Measurements from ENCODE around the gene CD8B2. TPM values are rescaled to one million over a fixed set of nuclear protein-coding genes. Genes with fewer than 3 reads are reported as not detected.
A peak's percentile ranks its signal among the peaks of the same experiment; 100 is the strongest.
"Not testable (repeated sequence)": the region's sequence is repeated elsewhere in the genome, so short reads cannot be mapped to it uniquely, and the experiment has no call there.

Gene CD8B2
- total RNA-seq, result not detected in 2 replicates

DNA sequence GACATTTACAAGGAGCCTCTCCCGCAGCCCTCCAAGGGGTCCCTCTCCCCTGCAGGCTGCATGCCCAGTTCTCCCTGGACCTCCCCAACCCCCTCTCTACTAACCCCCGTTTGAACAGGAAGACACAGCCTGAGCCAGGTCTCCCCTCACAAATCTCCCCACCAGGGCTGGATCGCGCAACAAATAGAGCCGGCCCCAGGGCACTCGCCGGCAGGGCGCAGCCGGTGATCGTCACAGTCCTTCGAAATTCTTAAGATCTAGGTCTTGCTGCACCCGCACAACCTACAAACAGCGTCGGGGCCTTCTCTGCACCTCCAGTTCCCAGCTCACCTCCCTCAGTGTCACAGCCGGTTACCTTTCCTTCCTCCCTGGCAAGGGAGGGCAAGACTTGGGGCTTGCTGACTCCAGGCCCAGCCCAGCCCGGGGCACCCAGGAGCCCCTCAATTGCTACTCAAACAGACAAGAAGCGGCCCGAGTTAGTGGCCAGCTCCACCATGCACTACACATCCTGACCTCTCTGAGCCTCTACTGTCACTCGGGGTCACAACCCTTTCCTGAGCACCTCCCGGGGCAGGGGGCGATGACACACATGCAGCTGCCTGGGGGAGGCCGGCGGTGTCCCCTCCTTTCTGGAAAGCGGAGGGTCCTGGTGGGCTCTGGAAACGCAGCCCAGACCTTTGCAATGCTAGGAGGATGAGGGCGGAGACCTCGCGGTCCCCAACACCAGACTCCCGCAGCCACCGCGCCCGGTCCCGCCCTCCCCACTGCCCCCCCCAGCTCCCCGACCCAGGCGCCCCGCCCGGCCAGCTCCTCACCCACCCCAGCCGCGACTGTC is at the start of gene CD8B2:
TSS of gene CD8B2 (plus strand) at position 814 of the 835 bp plus-strand sequence. CDS start 63 bp downstream, outside the sequence.
- DNase-seq (ENCODE audit: low read depth), result not testable (repeated sequence)

- DNase-seq (ENCODE audit: low read depth), result not testable (repeated sequence)
Observed at GRCh38 chr2:106461882-106462281, 25.3 kb upstream of the CD8B2 start.

DNA sequence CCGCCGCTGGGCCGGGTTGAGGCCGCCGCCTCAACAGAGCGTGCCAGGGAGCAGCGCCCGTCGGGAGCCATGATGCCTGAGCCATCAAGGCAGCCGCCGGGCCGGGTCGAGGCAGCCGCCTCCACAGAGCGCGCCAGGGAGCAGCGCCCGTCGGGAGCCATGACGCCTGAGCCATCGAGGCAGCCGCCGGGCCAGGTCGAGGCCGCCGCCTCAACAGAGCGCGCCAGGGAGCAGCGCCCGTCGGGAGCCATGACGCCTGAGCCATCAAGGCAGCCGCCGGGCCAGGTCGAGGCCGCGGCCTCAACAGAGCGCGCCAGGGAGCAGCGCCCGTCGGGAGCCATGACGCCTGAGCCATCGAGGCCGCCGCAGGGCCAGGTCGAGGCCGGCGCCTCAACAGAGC is 19.6 kb upstream of the CD8B2 start:
- DNase-seq (ENCODE audit: low read depth), result not testable (repeated sequence)

GRCh38 chr2:106468107-106468506 is 19.1 kb upstream of the CD8B2 start, which contains the start of gene RGPD3:
RGPD3 (minus strand) TSS chr2:106468413; CDS start chr2:106468288, 125 bp downstream.
- not testable (repeated sequence) for DNase-seq (ENCODE audit: low read depth)

DNA sequence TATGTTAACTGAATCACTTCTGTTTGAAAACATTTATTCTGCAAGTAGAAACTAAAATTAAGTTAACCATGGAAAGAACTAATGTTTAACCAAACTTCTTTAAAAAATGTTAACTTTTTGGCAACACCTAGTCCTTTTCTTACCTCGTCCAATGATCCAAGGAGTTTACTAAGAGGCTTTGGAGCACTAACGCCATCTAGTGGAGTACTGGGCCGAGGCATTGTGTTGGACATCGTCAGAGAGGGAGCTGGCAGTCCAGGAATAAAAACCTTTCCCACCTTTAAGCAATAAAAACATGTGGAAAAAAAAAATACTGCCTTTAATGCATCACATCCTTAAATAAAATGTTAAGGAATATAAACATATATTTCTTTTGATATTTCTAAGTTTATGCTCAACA is 16.5 kb upstream of the CD8B2 start:
- not testable (repeated sequence) for DNase-seq (ENCODE audit: low read depth)

DNA sequence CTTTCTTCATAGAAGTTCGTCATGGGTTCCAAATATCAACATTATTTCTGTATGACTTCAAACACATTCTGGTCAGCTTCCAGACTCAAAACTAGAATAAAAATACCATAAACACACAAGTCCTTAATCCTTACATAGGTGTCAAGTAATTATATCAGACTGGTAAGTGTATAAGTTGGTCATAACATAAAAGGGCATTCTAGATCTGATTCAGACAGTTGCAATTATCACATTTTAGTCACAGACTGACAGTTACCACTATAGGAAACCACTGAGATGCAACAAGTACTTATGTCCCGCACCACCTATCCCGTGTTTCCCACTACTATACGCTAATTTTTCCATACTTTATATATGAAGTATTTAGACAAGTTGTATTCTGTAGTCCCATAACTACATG is 9.5 kb upstream of the CD8B2 start:
- DNase-seq (ENCODE audit: low read depth), result not testable (repeated sequence)

- not testable (repeated sequence) for DNase-seq (ENCODE audit: low read depth)
Observed at GRCh38 chr2:106479563-106479962, 7.6 kb upstream of the CD8B2 start.

DNA sequence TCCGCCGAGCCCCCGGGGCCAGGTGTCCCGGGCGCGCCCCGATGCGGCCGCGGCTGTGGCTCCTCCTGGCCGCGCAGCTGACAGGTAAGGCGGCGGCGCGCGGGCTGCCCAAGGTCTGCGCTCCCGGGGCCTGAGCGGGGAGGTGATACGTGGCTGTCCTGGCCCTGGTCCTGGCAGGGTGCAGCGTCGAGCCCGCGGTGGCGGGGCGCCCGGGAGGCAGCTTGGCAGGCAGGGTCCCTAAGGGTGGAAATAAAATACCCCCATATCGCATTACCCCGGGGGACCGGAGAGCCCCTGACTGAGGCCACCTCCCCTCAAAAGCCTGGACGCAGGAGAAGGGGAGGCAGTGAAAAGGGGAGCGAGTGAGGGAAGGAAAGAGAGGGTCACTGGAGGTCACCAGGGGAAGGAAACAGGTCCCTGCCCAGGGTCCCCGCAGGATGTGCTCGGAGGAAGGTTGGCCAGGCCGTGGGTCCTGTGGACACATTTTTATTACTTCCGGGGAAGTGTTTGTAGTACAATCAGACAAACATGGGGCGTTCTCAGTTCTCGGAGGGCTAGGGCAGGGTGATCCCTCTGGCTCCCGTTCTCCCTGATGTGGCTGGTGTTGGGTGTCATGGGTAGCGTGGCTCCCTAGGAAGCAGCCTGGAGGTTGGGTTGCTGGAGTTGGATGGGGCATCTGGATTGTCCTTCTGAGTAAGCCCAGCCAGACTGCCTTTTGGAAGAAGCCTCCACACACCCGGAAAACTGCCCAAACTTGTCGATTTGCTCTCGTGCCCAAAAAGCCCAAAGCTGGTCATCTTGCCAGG is 425 bp downstream of the CD8B2 start:
- DNase-seq (ENCODE audit: low read depth), result not testable (repeated sequence)

- not testable (repeated sequence) for DNase-seq (ENCODE audit: low read depth)
Observed at GRCh38 chr2:106489701-106490100, 2.5 kb downstream of the CD8B2 start.

DNA sequence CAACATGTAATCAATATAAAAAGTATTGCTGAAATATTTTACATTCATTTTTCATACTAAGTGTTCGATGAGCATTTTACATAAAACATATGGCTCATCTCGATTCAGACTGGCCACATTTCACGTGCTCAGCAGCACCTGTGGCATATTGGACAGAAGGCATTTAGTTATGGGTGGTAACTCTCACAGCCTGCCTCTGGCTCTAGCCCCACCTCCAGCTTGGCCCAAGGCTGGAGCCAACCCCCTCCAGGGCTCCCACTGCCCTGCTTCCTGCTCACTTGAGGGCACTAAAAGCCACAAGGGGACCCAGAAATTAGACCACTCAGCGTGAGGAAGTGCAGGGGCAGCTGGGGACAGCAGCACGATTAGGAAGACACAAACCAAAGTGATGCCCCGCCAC is 5.2 kb downstream of the CD8B2 start:
- not testable (repeated sequence) for DNase-seq (ENCODE audit: low read depth)

GRCh38 chr2:106492913-106493312 is 5.7 kb downstream of the CD8B2 start:
- DNase-seq (ENCODE audit: low read depth), result not testable (repeated sequence)

DNA sequence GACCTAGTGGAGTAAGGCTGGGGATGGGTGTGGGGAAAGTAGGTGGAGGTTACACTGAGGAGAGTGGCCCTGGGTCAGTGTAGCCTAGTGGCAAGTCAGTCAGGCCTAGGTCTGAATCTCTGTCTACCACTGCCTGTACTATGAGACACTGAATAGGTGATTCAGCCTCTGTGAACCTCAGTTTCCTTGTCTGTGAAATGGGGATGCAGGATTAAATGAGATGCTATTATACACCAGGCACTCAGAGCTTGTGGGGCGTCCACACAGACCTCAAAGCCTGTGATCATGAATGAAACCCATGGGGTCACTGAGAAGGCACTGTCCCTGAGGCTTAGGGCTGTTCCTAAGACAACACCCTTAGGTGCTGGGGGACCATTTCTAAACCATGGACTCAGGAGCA is 11.4 kb downstream of the CD8B2 start:
- not testable (repeated sequence) for DNase-seq (ENCODE audit: low read depth)

DNA sequence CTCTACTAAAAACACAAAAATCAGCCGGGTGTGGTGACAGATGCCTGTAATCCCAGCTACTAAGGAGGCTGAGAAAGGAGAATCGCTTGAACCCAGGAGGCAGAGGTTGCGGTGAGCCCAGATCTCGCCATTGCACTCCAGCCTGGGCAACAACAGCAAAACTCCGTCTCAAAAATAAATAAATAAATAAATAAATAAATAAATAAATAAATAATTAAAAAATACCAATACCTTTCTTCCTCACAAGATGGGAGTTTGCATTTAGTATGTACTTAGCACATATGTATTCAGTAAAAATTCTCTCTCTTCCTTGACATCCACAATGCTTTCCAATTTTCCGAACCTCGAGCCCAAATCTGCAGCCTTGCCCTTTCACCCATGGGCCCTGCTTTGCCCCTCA is 13.2 kb downstream of the CD8B2 start:
- not testable (repeated sequence) for DNase-seq (ENCODE audit: low read depth)

GRCh38 chr2:106502351-106502750 is 15.2 kb downstream of the CD8B2 start:
- not testable (repeated sequence) for DNase-seq (ENCODE audit: low read depth)

- DNase-seq (ENCODE audit: low read depth), result not testable (repeated sequence)
Observed at GRCh38 chr2:106504192-106504591, 17.0 kb downstream of the CD8B2 start.

DNA sequence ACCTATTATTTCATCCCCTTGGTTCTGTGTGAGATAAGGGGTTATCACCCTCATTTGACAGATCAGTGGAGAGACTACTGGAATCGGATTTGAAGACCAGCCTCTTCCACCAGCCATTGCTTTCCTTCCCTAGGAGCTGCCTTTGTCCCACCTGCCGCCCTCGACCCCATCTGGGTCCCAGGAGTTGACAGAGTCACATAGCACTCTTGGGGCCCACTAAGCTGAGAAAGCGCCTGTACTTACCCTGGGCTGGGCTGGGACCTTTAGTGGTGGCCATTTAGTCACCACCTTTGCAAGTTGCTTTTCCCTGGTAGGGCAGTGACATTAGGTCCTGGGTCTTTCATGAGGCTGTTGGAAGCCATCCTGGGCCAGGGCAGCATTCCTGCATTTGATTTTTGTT is 17.6 kb downstream of the CD8B2 start:
- DNase-seq (ENCODE audit: low read depth), result not testable (repeated sequence)

- not testable (repeated sequence) for DNase-seq (ENCODE audit: low read depth)
Observed at GRCh38 chr2:106506002-106506687, 19.0 kb downstream of the CD8B2 start.

- not testable (repeated sequence) for DNase-seq (ENCODE audit: low read depth)
Observed at GRCh38 chr2:106508660-106509373, 21.7 kb downstream of the CD8B2 start.

- DNase-seq (ENCODE audit: low read depth), result not testable (repeated sequence)
Observed at GRCh38 chr2:106509374-106509770, 22.2 kb downstream of the CD8B2 start.

DNA sequence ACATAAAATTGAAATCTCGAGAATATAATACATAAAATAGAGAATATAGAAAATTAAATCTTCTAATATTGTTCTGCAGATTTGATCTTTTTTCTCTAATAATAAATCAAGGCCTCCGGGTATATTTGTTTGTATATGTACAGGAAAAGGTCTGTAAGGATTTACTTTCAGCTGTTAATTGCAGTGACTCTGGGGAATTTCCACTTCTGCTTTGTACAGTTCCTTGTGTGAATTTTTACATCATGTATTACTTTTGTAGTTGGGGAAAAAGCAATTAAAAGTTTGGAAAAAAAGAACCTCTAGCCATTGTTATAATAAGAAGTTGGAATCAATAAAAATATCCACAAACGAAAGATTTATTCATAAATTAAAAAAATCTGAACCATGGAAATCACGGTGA is 23.6 kb downstream of the CD8B2 start:
- not testable (repeated sequence) for DNase-seq (ENCODE audit: low read depth)

GRCh38 chr2:106511476-106511901 is 24.3 kb downstream of the CD8B2 start:
- DNase-seq (ENCODE audit: low read depth), result peak; percentile 11

All from renal cortical epithelial cell (primary cell).